GM23338 (cell line): Measurements from ENCODE around the gene MAP2K3. TPM values are rescaled to one million over a fixed set of nuclear protein-coding genes. Genes with fewer than 3 reads are reported as not detected.

ENCODE experiments used
- ATAC-seq: fragments of 200-7000 bp; cut with Tn5 transposase; 3 replicates; pipeline ENCODE4 v1.9.1; 2020
- DNase-seq: peaks from one replicate; pipeline ENCODE4 v3.0.0-alpha.2; 2015; ENCODE audit warnings: low spot score
- H2AFZ ChIP-seq: fragments of 200-600 bp; sonication (generic); 2 replicates; pipeline ENCODE4 v1.8.0; 2016; ENCODE audit warnings: antibody characterized with exemption, mild to moderate bottlenecking, moderate library complexity
- H3F3A ChIP-seq: fragments of 200-600 bp; sonication (generic); replicated peaks from 2 replicates; pipeline ENCODE4 v1.8.0; 2017; ENCODE audit warnings: antibody characterized with exemption, mixed run types, low read depth
- H3K27ac ChIP-seq: fragments of 200-600 bp; sonication (generic); 2 replicates; pipeline ENCODE4 v1.6.1; 2016; ENCODE audit warnings: low read depth
- H3K27me3 ChIP-seq: fragments of 200-600 bp; sonication (generic); 2 replicates; pipeline ENCODE4 v1.8.0; 2016; ENCODE audit warnings: mild to moderate bottlenecking, mixed run types, moderate library complexity; ENCODE audit not compliant: insufficient read depth
- H3K36me3 ChIP-seq: fragments of 200-600 bp; sonication (generic); 2 replicates; pipeline ENCODE4 v1.8.0; 2016; ENCODE audit warnings: mild to moderate bottlenecking; ENCODE audit not compliant: insufficient read depth
- H3K4me1 ChIP-seq: fragments of 200-600 bp; sonication (generic); 2 replicates; pipeline ENCODE4 v1.8.0; 2016; ENCODE audit warnings: mild to moderate bottlenecking, moderate library complexity; ENCODE audit not compliant: insufficient read depth
- H3K4me2 ChIP-seq: fragments of 200-600 bp; sonication (generic); 2 replicates; pipeline ENCODE4 v1.7.1; 2017; ENCODE audit warnings: mixed run types
- H3K4me3 ChIP-seq: fragments of 200-600 bp; sonication (generic); 2 replicates; pipeline ENCODE4 v1.6.1; 2016; ENCODE audit warnings: mixed run types
- H3K79me2 ChIP-seq: fragments of 200-600 bp; sonication (generic); replicated peaks from 2 replicates; pipeline ENCODE4 v1.8.0; 2017; ENCODE audit warnings: mild to moderate bottlenecking; ENCODE audit not compliant: insufficient read depth
- H3K9me2 ChIP-seq: fragments of 200-600 bp; sonication (generic); 2 replicates; pipeline ENCODE4 v1.8.0; 2017; ENCODE audit not compliant: insufficient read depth
- H4K20me1 ChIP-seq: fragments of 200-600 bp; sonication (generic); replicated peaks from 2 replicates; pipeline ENCODE4 v1.8.0; 2017; ENCODE audit warnings: mild to moderate bottlenecking; ENCODE audit not compliant: insufficient read depth
- H3K27ac Mint-ChIP-seq: 2 replicates; pipeline ENCODE4 v1.8.0; 2020; ENCODE audit warnings: inconsistent platforms, mild to moderate bottlenecking, moderate library complexity, mixed read lengths
- H3K27me3 Mint-ChIP-seq: 3 replicates; pipeline ENCODE4 v1.8.0; 2022; ENCODE audit warnings: low read depth, mild to moderate bottlenecking, moderate library complexity, mixed read lengths, inconsistent platforms; ENCODE audit not compliant: insufficient read depth, poor library complexity
- H3K36me3 Mint-ChIP-seq: 3 replicates; pipeline ENCODE4 v1.8.0; 2021; ENCODE audit warnings: low read depth, mild to moderate bottlenecking, inconsistent platforms, moderate library complexity, mixed read lengths
- H3K4me1 Mint-ChIP-seq: 3 replicates; pipeline ENCODE4 v1.8.0; 2020; ENCODE audit warnings: mild to moderate bottlenecking, inconsistent platforms, mixed read lengths
- H3K4me3 Mint-ChIP-seq: 3 replicates; pipeline ENCODE4 v1.8.0; 2021; ENCODE audit warnings: moderate library complexity, mild to moderate bottlenecking, inconsistent platforms, mixed read lengths
- H3K9me3 Mint-ChIP-seq: 3 replicates; pipeline ENCODE4 v1.8.0; 2020; ENCODE audit warnings: moderate library complexity, mild to moderate bottlenecking, inconsistent platforms, mixed read lengths
- CREB1 ChIP-seq: fragments of 250-450 bp; sonication (Bioruptor Pico); IDR thresholded peaks from 2 replicates; pipeline ENCODE4 v1.5.0; 2020; ENCODE audit warnings: low read depth, mild to moderate bottlenecking, moderate library complexity
- CTCF ChIP-seq, 2 experiments: fragments of 200-600 bp in 1 of 2; sonication (generic) in 1 of 2; conservative IDR thresholded peaks; 2 replicates each; pipeline versions ENCODE4 v1.5.1 to v1.6.1; 2016 to 2017; ENCODE audit warnings: antibody characterized with exemption in 2 of 2, low read depth in 2 of 2, mild to moderate bottlenecking in 2 of 2, moderate library complexity in 1 of 2
- EZH2phosphoT487 ChIP-seq: fragments of 200-600 bp; sonication (generic); IDR thresholded peaks from one replicate; pipeline ENCODE4 v1.8.1; 2018; ENCODE audit warnings: antibody characterized with exemption; ENCODE audit not compliant: unreplicated experiment
- JUNB ChIP-seq: IDR thresholded peaks from one replicate; pipeline ENCODE4 v1.6.1; 2016; ENCODE audit warnings: antibody characterized with exemption; ENCODE audit not compliant: unreplicated experiment
- POLR2AphosphoS5 ChIP-seq: IDR thresholded peaks from 2 replicates; pipeline ENCODE4 v1.6.1; 2016; ENCODE audit warnings: antibody characterized with exemption, low read depth
- STAT1 ChIP-seq: IDR thresholded peaks from one replicate; pipeline ENCODE4 v1.6.1; 2016; ENCODE audit warnings: antibody characterized with exemption; ENCODE audit not compliant: unreplicated experiment
- ZNF114 ChIP-seq: fragments of 250-450 bp; sonication (Bioruptor Pico); IDR thresholded peaks from 2 replicates; pipeline ENCODE4 v1.5.0; 2020; ENCODE audit warnings: mild to moderate bottlenecking, moderate library complexity
- ZNF331 ChIP-seq: fragments of 250-450 bp; sonication (Bioruptor Pico); IDR thresholded peaks from 2 replicates; pipeline ENCODE4 v1.5.0; 2020; ENCODE audit warnings: low read depth, mild to moderate bottlenecking, moderate library complexity
- polyA plus RNA-seq: library from polyadenylated mRNA; unstranded; fragments of >200 nt; fragmentation: Nextera tagmentation; extraction: Ambion mirVana; gene quantifications from 2 replicates; pipeline ENCODE4 v1.2.1, GENCODE V29; 2016
- total RNA-seq: library from RNA; depleted of rRNA; stranded (reverse); fragments of >200 nt; shearing (Covaris generic); gene quantifications from 2 replicates; pipeline ENCODE4 v1.2.3, GENCODE V29; 2014
- TF ChIP-seq, protein P1 (sequence below): IDR thresholded peaks from one replicate; pipeline ENCODE4 v1.6.1; 2018; ENCODE audit warnings: antibody characterized with exemption; ENCODE audit not compliant: unreplicated experiment
- TF ChIP-seq, protein P2 (sequence below): fragments of 250-450 bp; sonication (Bioruptor Pico); IDR thresholded peaks from 2 replicates; pipeline ENCODE4 v1.5.0; 2020; ENCODE audit warnings: mild to moderate bottlenecking, moderate library complexity
- TF ChIP-seq, protein P3 (sequence below): IDR thresholded peaks from 2 replicates; pipeline ENCODE4 v1.6.1; 2016; ENCODE audit warnings: antibody characterized with exemption

The MAP2K3 gene
- total and polyA plus RNA-seq, 2 experiments from 2014 or later: 28.5 to 31.7 TPM

- no peak for ATAC-seq
- H2AFZ ChIP-seq: no peak overlapping the region
Measured at GRCh38 chr17:21235921-21236320, 48.6 kb upstream of the MAP2K3 start.

More at GRCh38 chr17:21235921-21236320, 48.6 kb upstream of the MAP2K3 start:
- no peak for DNase-seq
- Histone ChIP-seq H3K79me2 (no peaks in the 10 kb centered on the region), H3K36me3 (no peaks in the 10 kb centered on the region), H3K4me1 (peaks cover 10% of the 10 kb centered on the region), H4K20me1 (no peaks in the 10 kb centered on the region), H3K9me2 (no peaks in the 10 kb centered on the region), H3K4me3 (no peak overlapping the region), H3K4me2 (no peak overlapping the region), H3F3A (peaks cover 3% of the 10 kb centered on the region; the same call in 1 of the 2 replicates), H3K27me3 (no peaks in the 10 kb centered on the region), H3K27ac (no peak overlapping the region)
- Mint-ChIP-seq H3K9me3 (no peaks in the 10 kb centered on the region; the same call in 2 of the 3 replicates), H3K27ac (no peak overlapping the region), H3K4me1 (peaks cover 13% of the 10 kb centered on the region), H3K36me3 (no peaks in the 10 kb centered on the region; the same call in 2 of the 3 replicates), H3K27me3 (peaks cover 13% of the 10 kb centered on the region), H3K4me3 (no peak overlapping the region)
- TF ChIP-seq CREB1 (CRISPR knock-in tag) (no peak), ZNF331 (CRISPR knock-in tag) (no peak), STAT1 (no peak), EZH2phosphoT487 (no peak), ZNF114 (CRISPR knock-in tag) (no peak), POLR2AphosphoS5 (no peak), CTCF (conservative IDR thresholded peaks at IDR 0.05; ENCODE audit: low read depth in 2 of 2) (no peak), JUNB (no peak)
- TF ChIP-seq, protein P1, sequence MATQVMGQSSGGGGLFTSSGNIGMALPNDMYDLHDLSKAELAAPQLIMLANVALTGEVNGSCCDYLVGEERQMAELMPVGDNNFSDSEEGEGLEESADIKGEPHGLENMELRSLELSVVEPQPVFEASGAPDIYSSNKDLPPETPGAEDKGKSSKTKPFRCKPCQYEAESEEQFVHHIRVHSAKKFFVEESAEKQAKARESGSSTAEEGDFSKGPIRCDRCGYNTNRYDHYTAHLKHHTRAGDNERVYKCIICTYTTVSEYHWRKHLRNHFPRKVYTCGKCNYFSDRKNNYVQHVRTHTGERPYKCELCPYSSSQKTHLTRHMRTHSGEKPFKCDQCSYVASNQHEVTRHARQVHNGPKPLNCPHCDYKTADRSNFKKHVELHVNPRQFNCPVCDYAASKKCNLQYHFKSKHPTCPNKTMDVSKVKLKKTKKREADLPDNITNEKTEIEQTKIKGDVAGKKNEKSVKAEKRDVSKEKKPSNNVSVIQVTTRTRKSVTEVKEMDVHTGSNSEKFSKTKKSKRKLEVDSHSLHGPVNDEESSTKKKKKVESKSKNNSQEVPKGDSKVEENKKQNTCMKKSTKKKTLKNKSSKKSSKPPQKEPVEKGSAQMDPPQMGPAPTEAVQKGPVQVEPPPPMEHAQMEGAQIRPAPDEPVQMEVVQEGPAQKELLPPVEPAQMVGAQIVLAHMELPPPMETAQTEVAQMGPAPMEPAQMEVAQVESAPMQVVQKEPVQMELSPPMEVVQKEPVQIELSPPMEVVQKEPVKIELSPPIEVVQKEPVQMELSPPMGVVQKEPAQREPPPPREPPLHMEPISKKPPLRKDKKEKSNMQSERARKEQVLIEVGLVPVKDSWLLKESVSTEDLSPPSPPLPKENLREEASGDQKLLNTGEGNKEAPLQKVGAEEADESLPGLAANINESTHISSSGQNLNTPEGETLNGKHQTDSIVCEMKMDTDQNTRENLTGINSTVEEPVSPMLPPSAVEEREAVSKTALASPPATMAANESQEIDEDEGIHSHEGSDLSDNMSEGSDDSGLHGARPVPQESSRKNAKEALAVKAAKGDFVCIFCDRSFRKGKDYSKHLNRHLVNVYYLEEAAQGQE: no peak
- TF ChIP-seq, protein P2, sequence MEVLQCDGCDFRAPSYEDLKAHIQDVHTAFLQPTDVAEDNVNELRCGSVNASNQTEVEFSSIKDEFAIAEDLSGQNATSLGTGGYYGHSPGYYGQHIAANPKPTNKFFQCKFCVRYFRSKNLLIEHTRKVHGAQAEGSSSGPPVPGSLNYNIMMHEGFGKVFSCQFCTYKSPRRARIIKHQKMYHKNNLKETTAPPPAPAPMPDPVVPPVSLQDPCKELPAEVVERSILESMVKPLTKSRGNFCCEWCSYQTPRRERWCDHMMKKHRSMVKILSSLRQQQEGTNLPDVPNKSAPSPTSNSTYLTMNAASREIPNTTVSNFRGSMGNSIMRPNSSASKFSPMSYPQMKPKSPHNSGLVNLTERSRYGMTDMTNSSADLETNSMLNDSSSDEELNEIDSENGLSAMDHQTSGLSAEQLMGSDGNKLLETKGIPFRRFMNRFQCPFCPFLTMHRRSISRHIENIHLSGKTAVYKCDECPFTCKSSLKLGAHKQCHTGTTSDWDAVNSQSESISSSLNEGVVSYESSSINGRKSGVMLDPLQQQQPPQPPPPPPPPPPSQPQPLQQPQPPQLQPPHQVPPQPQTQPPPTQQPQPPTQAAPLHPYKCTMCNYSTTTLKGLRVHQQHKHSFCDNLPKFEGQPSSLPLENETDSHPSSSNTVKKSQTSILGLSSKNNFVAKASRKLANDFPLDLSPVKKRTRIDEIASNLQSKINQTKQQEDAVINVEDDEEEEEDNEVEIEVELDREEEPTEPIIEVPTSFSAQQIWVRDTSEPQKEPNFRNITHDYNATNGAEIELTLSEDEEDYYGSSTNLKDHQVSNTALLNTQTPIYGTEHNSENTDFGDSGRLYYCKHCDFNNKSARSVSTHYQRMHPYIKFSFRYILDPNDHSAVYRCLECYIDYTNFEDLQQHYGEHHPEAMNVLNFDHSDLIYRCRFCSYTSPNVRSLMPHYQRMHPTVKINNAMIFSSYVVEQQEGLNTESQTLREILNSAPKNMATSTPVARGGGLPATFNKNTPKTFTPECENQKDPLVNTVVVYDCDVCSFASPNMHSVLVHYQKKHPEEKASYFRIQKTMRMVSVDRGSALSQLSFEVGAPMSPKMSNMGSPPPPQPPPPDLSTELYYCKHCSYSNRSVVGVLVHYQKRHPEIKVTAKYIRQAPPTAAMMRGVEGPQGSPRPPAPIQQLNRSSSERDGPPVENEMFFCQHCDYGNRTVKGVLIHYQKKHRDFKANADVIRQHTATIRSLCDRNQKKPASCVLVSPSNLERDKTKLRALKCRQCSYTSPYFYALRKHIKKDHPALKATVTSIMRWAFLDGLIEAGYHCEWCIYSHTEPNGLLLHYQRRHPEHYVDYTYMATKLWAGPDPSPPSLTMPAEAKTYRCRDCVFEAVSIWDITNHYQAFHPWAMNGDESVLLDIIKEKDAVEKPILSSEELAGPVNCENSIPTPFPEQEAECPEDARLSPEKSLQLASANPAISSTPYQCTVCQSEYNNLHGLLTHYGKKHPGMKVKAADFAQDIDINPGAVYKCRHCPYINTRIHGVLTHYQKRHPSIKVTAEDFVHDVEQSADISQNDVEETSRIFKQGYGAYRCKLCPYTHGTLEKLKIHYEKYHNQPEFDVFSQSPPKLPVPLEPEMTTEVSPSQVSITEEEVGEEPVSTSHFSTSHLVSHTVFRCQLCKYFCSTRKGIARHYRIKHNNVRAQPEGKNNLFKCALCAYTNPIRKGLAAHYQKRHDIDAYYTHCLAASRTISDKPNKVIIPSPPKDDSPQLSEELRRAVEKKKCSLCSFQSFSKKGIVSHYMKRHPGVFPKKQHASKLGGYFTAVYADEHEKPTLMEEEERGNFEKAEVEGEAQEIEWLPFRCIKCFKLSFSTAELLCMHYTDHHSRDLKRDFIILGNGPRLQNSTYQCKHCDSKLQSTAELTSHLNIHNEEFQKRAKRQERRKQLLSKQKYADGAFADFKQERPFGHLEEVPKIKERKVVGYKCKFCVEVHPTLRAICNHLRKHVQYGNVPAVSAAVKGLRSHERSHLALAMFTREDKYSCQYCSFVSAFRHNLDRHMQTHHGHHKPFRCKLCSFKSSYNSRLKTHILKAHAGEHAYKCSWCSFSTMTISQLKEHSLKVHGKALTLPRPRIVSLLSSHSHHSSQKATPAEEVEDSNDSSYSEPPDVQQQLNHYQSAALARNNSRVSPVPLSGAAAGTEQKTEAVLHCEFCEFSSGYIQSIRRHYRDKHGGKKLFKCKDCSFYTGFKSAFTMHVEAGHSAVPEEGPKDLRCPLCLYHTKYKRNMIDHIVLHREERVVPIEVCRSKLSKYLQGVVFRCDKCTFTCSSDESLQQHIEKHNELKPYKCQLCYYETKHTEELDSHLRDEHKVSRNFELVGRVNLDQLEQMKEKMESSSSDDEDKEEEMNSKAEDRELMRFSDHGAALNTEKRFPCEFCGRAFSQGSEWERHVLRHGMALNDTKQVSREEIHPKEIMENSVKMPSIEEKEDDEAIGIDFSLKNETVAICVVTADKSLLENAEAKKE (CRISPR knock-in tag): no peak
- TF ChIP-seq, protein P3, sequence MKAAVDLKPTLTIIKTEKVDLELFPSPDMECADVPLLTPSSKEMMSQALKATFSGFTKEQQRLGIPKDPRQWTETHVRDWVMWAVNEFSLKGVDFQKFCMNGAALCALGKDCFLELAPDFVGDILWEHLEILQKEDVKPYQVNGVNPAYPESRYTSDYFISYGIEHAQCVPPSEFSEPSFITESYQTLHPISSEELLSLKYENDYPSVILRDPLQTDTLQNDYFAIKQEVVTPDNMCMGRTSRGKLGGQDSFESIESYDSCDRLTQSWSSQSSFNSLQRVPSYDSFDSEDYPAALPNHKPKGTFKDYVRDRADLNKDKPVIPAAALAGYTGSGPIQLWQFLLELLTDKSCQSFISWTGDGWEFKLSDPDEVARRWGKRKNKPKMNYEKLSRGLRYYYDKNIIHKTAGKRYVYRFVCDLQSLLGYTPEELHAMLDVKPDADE: no peak
